Measurements from ENCODE around the gene SMIM35.

GRCh38 chr11:118073554-118073953 lies 13.2 kb downstream of the SMIM35 start:
- TF ChIP-seq EP300 (IDR thresholded peaks at IDR 0.05): no peak
- no peak for TF ChIP-seq CTCF (IDR thresholded peaks at IDR 0.05)
- TF ChIP-seq POLR2A (IDR thresholded peaks at IDR 0.05): no peak
